VCaP (cell line): ENCODE data around the gene PDE9A.

ENCODE experiments used
- H3K27ac ChIP-seq: fragments of 450-650 bp; 2 replicates; pipeline ENCODE4 v1.5.1; 2017
- CTCF ChIP-seq: fragments of 450-650 bp; conservative IDR thresholded peaks from 2 replicates; pipeline ENCODE4 v1.5.1; 2017; ENCODE audit warnings: mild to moderate bottlenecking, moderate library complexity

PDE9A gene

GRCh38 chr21:42781150-42781970 lies 127.9 kb downstream of the PDE9A start:
- H3K27ac ChIP-seq = peak overlapping the region; percentile 73
- peak; percentile 39; the same call in 1 of the 2 replicates for TF ChIP-seq CTCF

GRCh38 chr21:42781971-42782722 lies 128.7 kb downstream of the PDE9A start:
- no peak for TF ChIP-seq CTCF
- peak overlapping the region; percentile 73 for H3K27ac ChIP-seq

GRCh38 chr21:42782723-42783242 lies 129.4 kb downstream of the PDE9A start:
- no peak for TF ChIP-seq CTCF
- H3K27ac ChIP-seq = peak overlapping the region; percentile 73

GRCh38 chr21:42784276-42784675 lies 130.9 kb downstream of the PDE9A start:
- peak overlapping the region; percentile 55 for H3K27ac ChIP-seq
- TF ChIP-seq CTCF = no peak

- H3K27ac ChIP-seq = no peak overlapping the region
- TF ChIP-seq CTCF = no peak
These were observed 131.6 kb downstream of the PDE9A start for GRCh38 chr21:42784896-42785451.

- no peak overlapping the region for H3K27ac ChIP-seq
- TF ChIP-seq CTCF = no peak
These were observed 132.4 kb downstream of the PDE9A start for GRCh38 chr21:42785666-42786427.

- H3K27ac ChIP-seq = no peak overlapping the region
- no peak for TF ChIP-seq CTCF
These were observed 133.5 kb downstream of the PDE9A start for GRCh38 chr21:42786884-42787283.
